Stimulated activated CD4-positive, alpha-beta T cell treated with anti-CD3 and anti-CD28 coated beads, Interleukin-1b, Interleukin-23, amount 100 ng/mL, for 1 hour (primary cell): ENCODE data around the gene ESRRA.
"Not testable (repeated sequence)": the region's sequence is repeated elsewhere in the genome, so short reads cannot be mapped to it uniquely, and the experiment has no call there.

Experiments
- DNase-seq, 2 donors: peaks; one replicate each; pipeline ENCODE4 v3.0.0-alpha.2; 2020; ENCODE audit warnings: low read depth in 2 of 2

ESRRA gene

GRCh38 chr11:64291752-64292459, 13.4 kb upstream of the ESRRA start:
- no peak for DNase-seq

GRCh38 chr11:64292460-64293254, 12.7 kb upstream of the ESRRA start:
- no peak for DNase-seq

GRCh38 chr11:64294774-64295173, 10.6 kb upstream of the ESRRA start:
- no peak for DNase-seq

GRCh38 chr11:64295760-64296159, 9.6 kb upstream of the ESRRA start:
- DNase-seq, result no peak

GRCh38 chr11:64296236-64296635, 9.1 kb upstream of the ESRRA start:
- no peak for DNase-seq

GRCh38 chr11:64296830-64297698, 8.3 kb upstream of the ESRRA start:
- no peak for DNase-seq

- no peak for DNase-seq
These were observed 7.5 kb upstream of the ESRRA start for GRCh38 chr11:64297699-64298358.

GRCh38 chr11:64298966-64299846, 6.1 kb upstream of the ESRRA start:
- DNase-seq, result no peak

GRCh38 chr11:64299847-64300648, 5.3 kb upstream of the ESRRA start, which contains the start of gene CATSPERZ:
CATSPERZ (plus strand) TSS chr11:64300358; CDS start chr11:64300411, 53 bp downstream.
- DNase-seq, result no peak

- DNase-seq, result no peak
These were observed 2.0 kb upstream of the ESRRA start for GRCh38 chr11:64303109-64304031.

GRCh38 chr11:64304032-64304315, 1.4 kb upstream of the ESRRA start:
- DNase-seq, result no peak

- peak; percentile 84 to 92 for DNase-seq
These were observed 830 bp upstream of the ESRRA start for GRCh38 chr11:64304316-64305072.

- peak in 1 of 2 donors; percentile 44 for DNase-seq
These were observed 603 bp downstream of the ESRRA start for GRCh38 chr11:64305691-64306562.

GRCh38 chr11:64306563-64306875, 1.2 kb downstream of the ESRRA start:
- DNase-seq, result no peak

GRCh38 chr11:64306876-64307622, 1.7 kb downstream of the ESRRA start:
- no peak for DNase-seq

- not testable (repeated sequence) for DNase-seq
These were observed 2.5 kb downstream of the ESRRA start for GRCh38 chr11:64307795-64308194.

- DNase-seq, result no peak
These were observed 7.6 kb downstream of the ESRRA start for GRCh38 chr11:64312947-64313346.
